Measurements from ENCODE around the gene TMEM158. TPM values are rescaled to one million over a fixed set of nuclear protein-coding genes. Genes with fewer than 3 reads are reported as not detected.

The TMEM158 gene
- total RNA-seq, result 25.3 and 153 TPM in 2 replicates

DNA sequence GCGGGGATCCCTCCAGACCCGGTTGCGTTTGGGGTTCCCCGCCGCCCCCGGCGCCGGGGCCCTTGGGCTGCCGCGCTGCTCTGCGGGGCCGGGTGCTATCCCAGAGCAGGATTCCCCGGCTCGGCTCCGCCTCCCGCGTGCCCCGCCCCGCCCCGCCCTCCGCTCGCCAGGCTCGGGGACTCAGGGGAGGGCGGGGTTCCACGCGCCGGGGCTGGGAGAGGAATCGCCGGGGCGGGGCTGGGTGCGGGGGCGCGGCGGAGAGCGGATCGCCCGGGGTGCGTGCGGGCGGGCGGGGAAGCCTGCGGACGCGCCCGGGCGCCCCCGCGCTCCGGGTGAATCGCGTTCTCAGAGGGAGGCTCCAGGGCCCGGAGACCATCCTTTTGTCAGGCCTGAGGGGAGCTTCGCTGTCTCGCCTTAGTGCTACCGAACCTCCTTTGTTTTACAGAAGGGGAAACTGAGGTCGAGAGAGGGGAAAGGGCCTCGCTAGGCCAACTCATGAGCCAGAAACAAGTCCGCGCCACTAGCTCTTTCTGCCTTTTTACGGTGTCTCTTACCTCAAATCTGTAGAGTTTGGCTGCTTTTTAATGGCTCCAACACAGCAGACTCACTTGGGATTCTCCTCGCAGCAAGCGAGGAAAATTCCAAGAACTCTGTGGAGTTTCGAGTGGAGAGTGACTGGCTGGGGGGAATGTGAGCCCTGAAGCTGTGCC is at the start of gene TMEM158:
TMEM158 (minus strand) TSS at position 82 of the 710 bp plus-strand sequence. CDS start 260 bp downstream, outside the sequence.

Other genes starting within 250 kb of the TMEM158 start
- gene CLEC3B, start 200.0 kb downstream of the TMEM158 start, total RNA-seq, result 0.52 and 1.7 TPM in 2 replicates
- 19.2 and 76.2 TPM in 2 replicates for gene CDCP1, start 79.9 kb downstream of the TMEM158 start, total RNA-seq
- 16.3 and 19.3 TPM in 2 replicates for gene LARS2, start 162.3 kb upstream of the TMEM158 start, total RNA-seq

Data from epithelial cell of alveolus of lung (primary cell).